Inferior parietal cortex (tissue), 1 donor: ENCODE results near the gene PTP4A2.

Experiments used
- DNase-seq: peaks from one replicate; pipeline ENCODE4 v3.0.0-alpha.2; 2016; ENCODE audit errors: extremely low spot score

Gene PTP4A2

GRCh38 chr1:31886866-31887265, 51.3 kb downstream of the PTP4A2 start:
- no peak for DNase-seq

- no peak for DNase-seq
Observed at GRCh38 chr1:31885851-31886250, 52.3 kb downstream of the PTP4A2 start.

- DNase-seq: no peak
Observed at GRCh38 chr1:31883357-31883942, 54.7 kb downstream of the PTP4A2 start.

- no peak for DNase-seq
Observed at GRCh38 chr1:31881688-31882000, 56.5 kb downstream of the PTP4A2 start.

GRCh38 chr1:31880957-31881687, 57.0 kb downstream of the PTP4A2 start:
- no peak for DNase-seq

- DNase-seq: no peak
Observed at GRCh38 chr1:31879981-31880608, 58.1 kb downstream of the PTP4A2 start.

GRCh38 chr1:31878058-31878457, 60.1 kb downstream of the PTP4A2 start:
- no peak for DNase-seq

- DNase-seq: no peak
Observed at GRCh38 chr1:31877544-31877943, 60.6 kb downstream of the PTP4A2 start.

- DNase-seq: no peak
Observed at GRCh38 chr1:31875636-31876236, 62.4 kb downstream of the PTP4A2 start.

GRCh38 chr1:31874942-31875341, 63.2 kb downstream of the PTP4A2 start:
- DNase-seq: no peak

GRCh38 chr1:31872658-31873636, 65.2 kb downstream of the PTP4A2 start:
- no peak for DNase-seq

- no peak for DNase-seq
Observed at GRCh38 chr1:31871703-31872102, 66.5 kb downstream of the PTP4A2 start.

GRCh38 chr1:31870086-31870736, 68.0 kb downstream of the PTP4A2 start:
- no peak for DNase-seq

GRCh38 chr1:31869449-31869848, 68.7 kb downstream of the PTP4A2 start:
- no peak for DNase-seq

- DNase-seq: no peak
Observed at GRCh38 chr1:31868862-31869261, 69.3 kb downstream of the PTP4A2 start.

GRCh38 chr1:31867546-31867945, 70.6 kb downstream of the PTP4A2 start:
- DNase-seq: no peak

GRCh38 chr1:31866450-31867032, 71.6 kb downstream of the PTP4A2 start:
- no peak for DNase-seq

- no peak for DNase-seq
Observed at GRCh38 chr1:31865728-31866449, 72.3 kb downstream of the PTP4A2 start.

- no peak for DNase-seq
Observed at GRCh38 chr1:31862071-31862470, 76.1 kb downstream of the PTP4A2 start.

- no peak for DNase-seq
Observed at GRCh38 chr1:31861346-31861745, 76.8 kb downstream of the PTP4A2 start.
